Breast epithelium (tissue), 4 donors: ENCODE measurements around the gene STX2. TPM values are rescaled to one million over a fixed set of nuclear protein-coding genes. Genes with fewer than 3 reads are reported as not detected.
"Not testable (repeated sequence)": the region's sequence is repeated elsewhere in the genome, so short reads cannot be mapped to it uniquely, and the experiment has no call there.

ENCODE experiments used
- DNase-seq, 2 donors: peaks; one replicate each; pipeline ENCODE4 v3.0.0-alpha.2; 2019; ENCODE audit warnings: low spot score in 2 of 2
- H3K27ac ChIP-seq, 2 donors: fragments of 200-600 bp; sonication (generic) in 1 of 2; one replicate each; pipeline ENCODE4 v1.5.1; 2016 to 2019; ENCODE audit warnings: mild to moderate bottlenecking in 1 of 2
- H3K27me3 ChIP-seq, 2 donors: fragments of 200-600 bp; sonication (generic) in 1 of 2; one replicate each; pipeline versions ENCODE4 v1.5.1 to v1.6.0; 2017 to 2019; ENCODE audit warnings: control low read depth in 1 of 2, mild to moderate bottlenecking in 1 of 2
- H3K36me3 ChIP-seq: fragments of 200-600 bp; one replicate; pipeline ENCODE4 v1.5.1; 2019
- H3K4me1 ChIP-seq, 2 donors: fragments of 200-600 bp; sonication (generic); one replicate each; pipeline ENCODE4 v1.5.1; 2016 to 2019; ENCODE audit warnings: control low read depth in 1 of 2
- H3K4me3 ChIP-seq, 3 donors: fragments of 200-600 bp; sonication (generic); 1 replicate in 2 of 3; 2 replicates in 1 of 3; pipeline ENCODE4 v1.5.1; 2016 to 2019; ENCODE audit warnings: mild to moderate bottlenecking in 3 of 3, moderate library complexity in 2 of 3
- H3K9me3 ChIP-seq, 2 donors: fragments of 200-600 bp; sonication (generic) in 1 of 2; one replicate each; pipeline ENCODE4 v1.5.1; 2016 to 2019; ENCODE audit warnings: control low read depth in 1 of 2
- POLR2A ChIP-seq: fragments of 450-650 bp; IDR thresholded peaks from one replicate; pipeline ENCODE4 v1.6.1; 2016; ENCODE audit warnings: antibody characterized with exemption, mild to moderate bottlenecking, moderate library complexity
- POLR2AphosphoS5 ChIP-seq, 3 donors: sonication (generic); formaldehyde crosslinking; IDR thresholded peaks; one replicate each; pipeline ENCODE4 v1.6.1; 2017; ENCODE audit warnings: antibody characterized with exemption in 3 of 3
- intact Hi-C: fragments of 100-400 bp; cut with DNase I; formaldehyde crosslinking; loops from one replicate; pipeline ENCODE4 v1.15.1; 2023; ENCODE audit warnings: low total_unique reads
- total RNA-seq, 3 donors: library from RNA; depleted of rRNA; stranded (reverse); fragments of >200 nt; gene quantifications; one replicate each; pipeline ENCODE4 v1.1.0, GENCODE V29; 2016
- TF ChIP-seq, protein P1 (sequence below), 3 donors: fragments of 450-650 bp; IDR thresholded peaks; one replicate each; pipeline ENCODE4 v1.5.1; 2016 to 2017; ENCODE audit warnings: antibody characterized with exemption in 3 of 3, mild to moderate bottlenecking in 3 of 3, moderate library complexity in 3 of 3

Gene STX2
- total RNA-seq, 3 donors from 2014 or later = 11.6 to 23.2 (median 15.4) TPM

DNA sequence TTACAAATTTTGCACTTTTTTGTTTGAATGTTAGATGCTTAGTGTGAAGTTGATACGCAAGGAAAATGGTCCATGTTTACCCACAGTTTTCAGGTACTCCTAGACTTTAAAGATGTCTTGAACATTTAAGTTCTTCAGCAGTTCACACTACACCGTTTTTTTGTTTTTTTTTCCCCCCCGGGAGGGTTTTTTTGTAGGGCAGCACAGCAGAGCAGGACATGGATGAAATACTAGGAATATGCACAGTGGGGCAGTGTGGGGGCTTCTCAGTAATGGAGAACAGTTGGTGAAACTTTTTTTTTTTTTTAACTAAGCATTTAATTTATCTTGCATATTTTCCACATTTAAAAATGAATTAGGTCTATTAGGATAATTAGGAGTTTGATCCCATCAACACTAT, 37.7 kb upstream of the STX2 start:
- Histone ChIP-seq H3K4me3 (no peak overlapping the region), H3K27ac (no peak overlapping the region), H3K4me1 (peaks cover 0 to 7% of the 10 kb centered on the region in 2 donors), H3K9me3 (no peaks in the 10 kb centered on the region), H3K36me3 (peaks cover 6% of the 10 kb centered on the region), H3K27me3 (no peaks in the 10 kb centered on the region)
- intact Hi-C loops = no loop called here
- no peak for DNase-seq
- TF ChIP-seq POLR2A = no peak
- TF ChIP-seq, protein P1, sequence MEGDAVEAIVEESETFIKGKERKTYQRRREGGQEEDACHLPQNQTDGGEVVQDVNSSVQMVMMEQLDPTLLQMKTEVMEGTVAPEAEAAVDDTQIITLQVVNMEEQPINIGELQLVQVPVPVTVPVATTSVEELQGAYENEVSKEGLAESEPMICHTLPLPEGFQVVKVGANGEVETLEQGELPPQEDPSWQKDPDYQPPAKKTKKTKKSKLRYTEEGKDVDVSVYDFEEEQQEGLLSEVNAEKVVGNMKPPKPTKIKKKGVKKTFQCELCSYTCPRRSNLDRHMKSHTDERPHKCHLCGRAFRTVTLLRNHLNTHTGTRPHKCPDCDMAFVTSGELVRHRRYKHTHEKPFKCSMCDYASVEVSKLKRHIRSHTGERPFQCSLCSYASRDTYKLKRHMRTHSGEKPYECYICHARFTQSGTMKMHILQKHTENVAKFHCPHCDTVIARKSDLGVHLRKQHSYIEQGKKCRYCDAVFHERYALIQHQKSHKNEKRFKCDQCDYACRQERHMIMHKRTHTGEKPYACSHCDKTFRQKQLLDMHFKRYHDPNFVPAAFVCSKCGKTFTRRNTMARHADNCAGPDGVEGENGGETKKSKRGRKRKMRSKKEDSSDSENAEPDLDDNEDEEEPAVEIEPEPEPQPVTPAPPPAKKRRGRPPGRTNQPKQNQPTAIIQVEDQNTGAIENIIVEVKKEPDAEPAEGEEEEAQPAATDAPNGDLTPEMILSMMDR (IDR thresholded peaks at IDR 0.05) = no peak
- TF ChIP-seq POLR2AphosphoS5 (IDR thresholded peaks at IDR 0.05) = no peak

DNA sequence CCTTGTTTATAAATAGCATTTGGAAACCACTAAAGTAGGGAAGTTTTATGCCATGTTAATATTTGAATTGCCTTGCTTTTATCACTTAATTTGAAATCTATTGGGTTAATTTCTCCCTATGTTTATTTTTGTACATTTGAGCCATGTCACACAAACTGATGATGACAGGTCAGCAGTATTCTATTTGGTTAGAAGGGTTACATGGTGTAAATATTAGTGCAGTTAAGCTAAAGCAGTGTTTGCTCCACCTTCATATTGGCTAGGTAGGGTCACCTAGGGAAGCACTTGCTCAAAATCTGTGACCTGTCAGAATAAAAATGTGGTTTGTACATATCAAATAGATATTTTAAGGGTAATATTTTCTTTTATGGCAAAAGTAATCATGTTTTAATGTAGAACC, 37.2 kb upstream of the STX2 start:
- Histone ChIP-seq H3K9me3 (no peaks in the 10 kb centered on the region), H3K4me3 (no peak overlapping the region), H3K4me1 (peaks cover 0 to 7% of the 10 kb centered on the region in 2 donors), H3K27me3 (no peaks in the 10 kb centered on the region), H3K27ac (no peak overlapping the region), H3K36me3 (peaks cover 6% of the 10 kb centered on the region)
- intact Hi-C loops = no loop called here
- DNase-seq = no peak
- TF ChIP-seq POLR2A (no peak), POLR2AphosphoS5 (IDR thresholded peaks at IDR 0.05) (no peak)
- TF ChIP-seq, protein P1 (IDR thresholded peaks at IDR 0.05) = no peak

DNA sequence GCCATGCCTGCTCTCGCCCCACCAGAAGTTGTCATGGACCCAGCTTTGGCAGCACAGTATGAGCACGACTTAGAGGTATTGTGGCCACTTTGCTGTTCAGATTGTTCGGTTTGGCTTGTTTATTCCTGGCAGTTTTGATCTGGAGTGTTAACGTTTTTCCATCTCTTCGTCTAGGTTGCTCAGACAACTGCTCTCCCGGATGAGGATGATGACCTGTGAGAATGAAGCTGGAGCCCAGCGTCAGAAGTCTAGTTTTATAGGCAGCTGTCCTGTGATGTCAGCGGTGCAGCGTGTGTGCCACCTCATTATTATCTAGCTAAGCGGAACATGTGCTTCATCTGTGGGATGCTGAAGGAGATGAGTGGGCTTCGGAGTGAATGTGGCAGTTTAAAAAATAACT, 36.7 kb upstream of the STX2 start:
- intact Hi-C loops = not testable (repeated sequence)

DNA sequence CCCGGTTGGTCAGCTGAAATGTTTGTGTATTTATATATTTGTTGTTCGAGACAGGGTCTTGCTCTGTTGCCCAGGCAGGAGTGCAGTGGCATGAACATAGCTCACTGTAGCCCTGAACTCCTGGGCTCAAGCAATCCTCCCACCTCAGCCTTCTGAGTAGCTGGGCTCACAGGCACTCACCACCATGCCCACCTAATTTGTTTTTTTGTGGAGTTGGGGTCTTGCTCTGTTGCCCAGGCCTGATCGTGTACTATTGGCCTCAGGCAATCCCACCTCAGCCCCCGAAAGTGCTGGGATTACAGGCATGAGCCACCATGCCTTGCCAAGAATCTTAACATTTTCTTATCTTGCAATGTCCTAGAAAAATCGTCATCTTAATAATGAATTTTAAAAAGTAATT, 36.1 kb upstream of the STX2 start:
- Histone ChIP-seq H3K27me3 (no peaks in the 10 kb centered on the region), H3K4me3 (no peak overlapping the region), H3K27ac (no peak overlapping the region), H3K36me3 (peaks cover 6% of the 10 kb centered on the region), H3K9me3 (no peaks in the 10 kb centered on the region), H3K4me1 (peaks cover 0 to 7% of the 10 kb centered on the region in 2 donors)
- no peak for DNase-seq
- no peak for TF ChIP-seq POLR2A
- TF ChIP-seq POLR2AphosphoS5 (IDR thresholded peaks at IDR 0.05) = no peak
- TF ChIP-seq, protein P1 (IDR thresholded peaks at IDR 0.05) = no peak
- intact Hi-C loops = no loop called here

More for the DNA sequence above, 36.7 kb upstream of the STX2 start:
- not testable (repeated sequence) for H3K36me3 ChIP-seq, DNase-seq, H3K27me3 ChIP-seq, H3K27ac ChIP-seq, H3K4me3 ChIP-seq, H3K4me1 ChIP-seq, H3K9me3 ChIP-seq

DNA sequence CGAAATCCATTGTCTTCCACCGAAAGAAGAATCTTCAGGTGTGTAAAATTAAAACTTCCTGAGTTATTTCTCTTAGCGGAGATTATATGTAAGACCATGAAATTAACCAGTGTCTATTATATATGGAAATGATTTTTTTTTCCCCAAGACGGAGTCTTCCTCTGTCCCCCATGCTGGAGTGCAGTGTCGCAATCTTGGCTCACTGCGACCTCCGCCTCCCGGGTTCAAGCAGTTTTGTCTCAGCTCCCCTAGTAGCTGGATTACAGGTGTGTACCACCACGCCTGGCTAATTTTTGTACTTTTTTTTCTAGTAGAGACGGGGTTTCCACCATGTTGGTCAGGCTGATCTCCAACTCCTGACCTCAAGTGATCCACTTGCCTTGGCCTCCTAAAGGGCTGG, 35.6 kb upstream of the STX2 start:
- Histone ChIP-seq H3K4me1 (peaks cover 0 to 7% of the 10 kb centered on the region in 2 donors), H3K36me3 (peaks cover 6% of the 10 kb centered on the region), H3K4me3 (no peak overlapping the region), H3K27me3 (no peaks in the 10 kb centered on the region), H3K9me3 (no peaks in the 10 kb centered on the region), H3K27ac (no peak overlapping the region)
- TF ChIP-seq POLR2AphosphoS5 (IDR thresholded peaks at IDR 0.05) (no peak), POLR2A (no peak)
- TF ChIP-seq, protein P1 (IDR thresholded peaks at IDR 0.05) = no peak
- no peak for DNase-seq
- intact Hi-C loops = no loop called here

DNA sequence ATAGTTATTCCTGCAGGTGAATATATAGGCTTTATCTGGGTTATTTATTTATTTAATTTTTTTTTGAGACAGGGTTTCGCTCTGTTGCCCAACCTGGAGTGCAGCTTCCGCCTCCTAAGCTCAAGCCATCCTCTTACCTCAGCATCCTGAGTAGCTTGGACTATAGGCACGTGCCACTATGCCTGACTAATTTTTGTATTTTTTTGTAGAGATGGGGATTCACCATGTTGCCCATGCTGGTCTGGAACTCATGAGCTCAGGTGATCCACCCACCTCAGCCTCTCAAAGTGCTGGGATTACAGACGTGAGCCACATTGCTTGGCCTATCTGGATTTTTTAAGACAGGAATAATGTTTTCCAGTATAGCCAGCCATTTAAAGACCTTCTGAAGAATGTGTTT, 34.8 kb upstream of the STX2 start:
- H3K4me1 ChIP-seq = peaks cover 0 to 7% of the 10 kb centered on the region in 2 donors
- TF ChIP-seq POLR2AphosphoS5 (IDR thresholded peaks at IDR 0.05) (no peak), POLR2A (no peak)
- TF ChIP-seq, protein P1 (IDR thresholded peaks at IDR 0.05) = no peak
- DNase-seq = no peak
- no peak overlapping the region for H3K27ac ChIP-seq
- intact Hi-C loops = no loop called here
- H3K36me3 ChIP-seq = peaks cover 6% of the 10 kb centered on the region
- H3K27me3 ChIP-seq = no peaks in the 10 kb centered on the region
- no peak overlapping the region for H3K4me3 ChIP-seq
- H3K9me3 ChIP-seq = no peaks in the 10 kb centered on the region
